SH-SY5Y (cell line): ENCODE measurements around the gene CYP27C1.

ENCODE experiments used
- GATA2 ChIP-seq: IDR thresholded peaks from 2 replicates; pipeline ENCODE4 v1.6.1; 2011; ENCODE audit warnings: mild to moderate bottlenecking, low read depth, low read length
- GATA3 ChIP-seq: IDR thresholded peaks from 2 replicates; pipeline ENCODE4 v1.6.1; 2011; ENCODE audit warnings: low read depth, mild to moderate bottlenecking, low read length, moderate library complexity

GRCh38 chr2:127157114-127157513 lies 63.0 kb downstream of the CYP27C1 start:
- TF ChIP-seq GATA2, result no peak
- no peak for TF ChIP-seq GATA3
